Renal pelvis (tissue), 4 donors: ENCODE data around the gene TRMU. TPM values are rescaled to one million over a fixed set of nuclear protein-coding genes. Genes with fewer than 3 reads are reported as not detected.

Experiments used
- DNase-seq: peaks from one replicate; pipeline ENCODE4 v3.0.0-alpha.2; 2013
- polyA plus RNA-seq, 3 donors: library from polyadenylated mRNA; unstranded; fragments of 120-200 nt; gene quantifications; one replicate each; pipeline ENCODE4 v1.2.1, GENCODE V29; 2013; ENCODE audit not compliant: insufficient read length in 3 of 3

TRMU gene
- polyA plus RNA-seq, 3 donors: 55.1 to 58.5 (median 55.9) TPM

GRCh38 chr22:46367707-46368191, 32.2 kb downstream of the TRMU start:
- no peak for DNase-seq

DNA sequence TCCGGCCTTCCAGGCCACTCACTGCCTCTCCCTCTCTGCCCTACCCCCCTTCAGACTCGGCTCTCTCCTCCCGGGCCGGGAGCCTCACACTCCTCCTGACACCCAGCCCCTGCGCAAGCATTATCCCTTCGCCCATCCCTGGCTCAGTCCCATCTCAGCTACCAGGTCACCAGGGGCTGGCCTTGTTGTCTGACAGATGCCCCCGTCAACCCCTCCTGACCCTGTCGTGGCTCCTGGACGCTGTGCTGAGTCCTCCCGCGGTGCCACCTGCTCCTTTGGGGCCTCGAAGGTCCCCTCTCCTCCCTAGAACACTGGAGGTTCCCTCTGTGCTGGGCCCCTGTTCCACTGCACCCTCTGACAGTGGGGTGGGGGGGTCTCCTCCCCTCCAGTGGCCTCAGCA, 32.9 kb downstream of the TRMU start:
- DNase-seq: no peak

- no peak for DNase-seq
These were observed 33.6 kb downstream of the TRMU start for GRCh38 chr22:46368871-46369715.

- DNase-seq: no peak
These were observed 34.4 kb downstream of the TRMU start for GRCh38 chr22:46369716-46370583.

DNA sequence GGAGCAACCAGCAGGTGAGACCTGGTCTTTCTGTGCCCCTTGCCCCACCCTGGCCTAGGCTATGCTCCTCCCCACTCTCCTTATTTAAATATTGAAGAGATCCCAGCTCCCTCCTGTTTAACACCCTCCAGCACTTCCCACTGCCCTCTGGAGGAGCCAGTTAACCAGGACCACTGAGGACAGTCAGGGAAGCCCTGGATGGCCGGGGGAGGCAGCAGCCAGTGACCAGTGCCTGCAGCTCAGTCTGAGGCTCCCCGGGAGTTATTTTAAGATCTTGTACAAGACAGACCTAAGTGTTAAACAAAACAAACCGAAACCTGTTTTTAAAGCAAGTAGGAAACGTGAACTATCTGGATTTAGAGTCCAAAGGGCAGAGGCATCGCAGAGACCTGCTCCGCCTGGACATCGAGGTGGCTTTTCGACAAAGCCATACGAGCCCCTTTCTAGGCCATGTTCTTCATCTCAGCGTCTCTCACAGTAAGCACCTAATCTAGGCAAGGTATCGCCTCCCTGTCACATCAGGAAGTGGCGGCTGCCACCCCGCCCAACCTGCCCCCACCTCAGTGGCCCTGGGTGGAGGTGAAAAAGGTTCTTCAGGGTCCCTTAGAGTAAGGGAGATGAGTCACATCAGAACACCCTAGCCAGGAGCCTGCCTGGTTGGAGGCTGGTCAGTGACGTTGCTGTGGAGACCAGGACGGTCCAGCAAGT, 35.2 kb downstream of the TRMU start:
- no peak for DNase-seq

DNA sequence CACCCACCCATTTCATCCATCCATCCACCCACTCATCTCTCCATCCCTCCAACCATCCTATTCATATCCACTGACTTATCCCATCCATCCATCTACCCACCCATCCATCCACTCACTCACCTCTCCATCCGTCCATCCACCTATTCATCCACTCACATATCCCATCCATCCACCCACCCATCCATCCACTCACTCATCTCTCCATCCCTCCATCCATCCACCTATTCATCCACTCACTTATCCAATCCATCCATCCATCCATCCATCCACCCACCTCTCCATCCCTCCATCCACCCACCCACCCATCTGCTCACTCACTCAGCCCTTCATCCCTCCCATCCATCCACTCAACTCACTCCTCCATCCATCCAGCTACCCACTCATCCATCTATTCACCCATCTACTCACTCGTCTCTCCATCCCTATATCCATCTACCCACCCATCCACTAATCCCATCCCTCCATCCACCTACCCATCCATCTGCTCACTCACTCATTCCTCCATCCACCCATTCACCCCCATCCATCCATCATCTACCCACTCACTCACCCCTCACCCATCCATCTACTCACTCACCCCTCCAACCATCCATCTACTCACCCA, 36.2 kb downstream of the TRMU start:
- DNase-seq: no peak

DNA sequence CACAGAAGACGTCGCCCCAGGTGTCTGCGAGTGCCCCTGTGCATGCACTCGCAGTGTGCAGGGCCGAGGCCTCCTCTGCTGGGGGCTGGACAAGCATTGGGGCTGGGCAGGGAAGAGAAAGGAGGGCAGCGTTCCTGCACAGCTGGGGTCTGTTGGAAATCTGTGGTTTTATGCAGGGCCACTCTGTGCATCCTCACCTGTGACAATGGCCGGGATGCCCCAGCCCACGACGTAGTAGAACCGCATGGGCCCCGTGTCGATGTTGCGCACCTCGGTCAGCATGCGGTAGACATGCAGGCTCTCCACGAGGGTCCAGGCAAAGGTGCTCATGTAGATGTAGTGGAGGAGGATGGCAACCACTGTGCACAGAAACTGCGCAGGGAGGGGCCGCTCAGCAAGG, 37.2 kb downstream of the TRMU start:
- no peak for DNase-seq

- DNase-seq: no peak
These were observed 37.6 kb downstream of the TRMU start for GRCh38 chr22:46373159-46373558.

- DNase-seq: no peak
These were observed 38.6 kb downstream of the TRMU start for GRCh38 chr22:46373921-46374662.

DNA sequence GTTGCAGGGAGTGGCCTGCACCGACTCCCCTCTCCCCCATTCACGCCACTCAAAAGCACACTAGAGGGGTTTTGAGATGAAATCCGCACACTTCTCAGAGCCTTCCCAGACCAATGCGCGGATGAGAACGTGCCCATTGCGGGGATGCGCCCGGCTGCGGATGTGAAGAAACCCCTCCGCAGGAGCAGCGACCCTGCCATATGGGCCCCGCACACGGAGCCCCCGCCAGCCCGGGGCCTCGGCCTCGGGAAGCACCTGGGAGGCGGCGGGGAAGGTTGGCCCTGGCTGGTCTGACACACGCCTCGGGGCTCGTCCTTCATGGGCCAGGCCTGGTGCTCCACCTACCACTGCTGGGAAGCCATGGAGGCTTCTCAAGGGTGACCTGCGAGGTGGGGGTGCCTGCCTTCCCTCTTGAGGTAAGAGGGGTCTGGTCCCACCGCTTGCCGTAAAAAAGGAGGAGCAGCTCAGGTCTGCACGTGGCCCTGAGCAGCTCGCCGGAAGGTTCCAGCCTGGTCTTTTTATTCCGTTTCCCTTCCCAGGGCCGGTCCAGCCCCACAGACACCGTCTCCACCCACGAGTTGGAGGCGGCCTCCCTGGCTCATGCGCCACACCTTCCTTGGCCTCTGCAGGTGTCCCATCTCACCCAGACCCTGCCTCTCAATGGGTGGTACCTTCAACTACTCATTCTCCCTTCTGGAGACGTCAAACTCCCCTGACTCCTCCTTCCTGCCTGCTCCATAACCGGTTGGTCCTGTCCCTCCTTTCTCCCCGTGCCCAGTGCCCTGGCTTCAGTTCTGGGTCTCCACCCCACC, 39.4 kb downstream of the TRMU start:
- DNase-seq: no peak

- no peak for DNase-seq
These were observed 40.6 kb downstream of the TRMU start for GRCh38 chr22:46376111-46376510.

DNA sequence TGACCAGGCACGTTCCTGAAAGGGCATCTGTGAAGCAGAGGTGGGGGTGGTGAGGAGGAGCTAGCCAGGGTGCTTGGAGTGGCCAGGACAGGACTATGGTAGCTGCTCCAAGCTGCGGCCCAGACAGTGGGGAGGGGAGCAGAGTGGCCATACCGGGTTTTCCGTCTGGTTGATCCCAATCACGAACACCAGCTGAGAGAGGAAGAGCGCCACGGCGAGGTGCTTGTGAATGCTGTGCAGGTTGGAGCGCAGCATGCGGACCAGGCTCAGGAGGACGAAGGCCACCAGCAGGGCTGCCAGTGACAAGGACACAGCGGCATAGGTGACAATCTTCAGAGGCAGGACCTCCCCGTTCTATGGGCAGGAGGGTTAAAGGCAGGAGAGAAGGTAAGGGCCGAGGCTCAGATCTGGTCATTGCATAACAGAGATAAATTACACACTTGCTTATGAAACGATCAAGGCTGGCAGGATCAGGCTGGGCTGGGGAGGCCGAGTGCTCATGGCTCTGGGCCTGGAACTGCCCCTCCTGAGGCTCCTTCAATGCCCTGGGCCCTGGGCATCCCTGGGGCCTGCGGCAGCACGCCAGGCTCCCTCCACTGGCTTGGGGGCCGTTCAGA, 41.5 kb downstream of the TRMU start:
- DNase-seq: no peak

GRCh38 chr22:46377525-46378425, 42.3 kb downstream of the TRMU start:
- DNase-seq: no peak

GRCh38 chr22:46378426-46379065, 43.0 kb downstream of the TRMU start:
- no peak for DNase-seq

DNA sequence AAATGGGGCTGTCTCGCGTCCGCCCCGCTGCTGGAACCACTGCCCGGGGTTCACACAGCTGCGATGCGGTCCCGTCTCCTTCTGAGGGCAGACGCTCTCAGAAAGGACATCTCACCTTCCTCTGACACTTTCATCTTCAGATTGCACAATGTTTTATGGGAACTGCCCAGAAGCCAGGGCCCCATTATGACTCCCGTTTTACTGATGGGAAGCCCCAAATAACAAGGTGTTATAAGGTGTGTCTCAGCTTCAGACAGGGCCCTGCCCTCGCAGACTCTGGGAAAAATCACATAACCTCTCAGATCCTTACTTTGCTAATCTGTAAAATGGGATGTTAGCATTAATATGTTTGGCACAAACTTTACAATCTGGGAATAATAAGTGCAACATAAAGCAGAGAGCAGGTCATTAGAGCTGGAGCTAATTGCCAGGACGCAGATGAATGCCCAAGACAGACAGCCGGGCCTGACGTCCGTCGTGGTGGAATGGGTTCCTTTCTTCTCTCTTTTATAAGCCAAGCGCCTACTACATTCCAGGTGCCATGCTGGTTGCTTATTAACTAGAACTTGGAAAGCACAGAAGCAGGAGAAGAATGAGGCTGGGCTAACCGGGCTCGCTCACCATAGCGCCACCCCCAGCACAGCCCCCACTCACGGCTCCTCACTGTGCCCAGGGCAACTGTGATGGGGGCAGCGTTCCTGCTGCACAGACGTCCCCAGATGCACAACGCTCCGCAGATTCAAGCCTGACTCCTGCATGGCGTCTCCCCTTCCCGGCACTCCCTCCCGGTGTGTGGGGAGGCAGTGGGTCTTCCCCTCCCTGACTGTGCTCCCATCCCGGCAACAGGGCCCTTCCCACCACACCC, 43.8 kb downstream of the TRMU start:
- peak; percentile 80 for DNase-seq

- no peak for DNase-seq
These were observed 44.6 kb downstream of the TRMU start for GRCh38 chr22:46380069-46380468.

DNA sequence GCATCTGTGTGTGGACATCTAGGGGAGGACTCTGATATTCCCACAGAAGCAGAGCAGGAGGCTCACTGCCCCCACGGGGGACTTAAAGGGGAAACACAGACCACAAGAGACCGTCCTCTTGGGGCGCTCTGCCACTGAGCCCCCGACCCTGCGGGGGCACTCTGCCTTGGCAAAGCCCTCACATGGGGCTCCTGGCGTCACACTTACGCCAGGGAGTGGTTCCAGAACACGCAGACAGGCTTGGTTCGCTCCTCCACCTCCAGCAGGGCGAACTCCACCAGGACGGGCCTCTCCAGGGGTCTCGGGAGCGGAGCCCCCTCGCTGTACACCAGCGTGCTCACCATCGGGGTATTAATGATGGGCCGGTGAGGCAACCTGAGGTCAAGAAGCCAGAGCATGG, 45.1 kb downstream of the TRMU start:
- no peak for DNase-seq
